Measurements from ENCODE around the gene TRIOBP.

Gene TRIOBP

DNA sequence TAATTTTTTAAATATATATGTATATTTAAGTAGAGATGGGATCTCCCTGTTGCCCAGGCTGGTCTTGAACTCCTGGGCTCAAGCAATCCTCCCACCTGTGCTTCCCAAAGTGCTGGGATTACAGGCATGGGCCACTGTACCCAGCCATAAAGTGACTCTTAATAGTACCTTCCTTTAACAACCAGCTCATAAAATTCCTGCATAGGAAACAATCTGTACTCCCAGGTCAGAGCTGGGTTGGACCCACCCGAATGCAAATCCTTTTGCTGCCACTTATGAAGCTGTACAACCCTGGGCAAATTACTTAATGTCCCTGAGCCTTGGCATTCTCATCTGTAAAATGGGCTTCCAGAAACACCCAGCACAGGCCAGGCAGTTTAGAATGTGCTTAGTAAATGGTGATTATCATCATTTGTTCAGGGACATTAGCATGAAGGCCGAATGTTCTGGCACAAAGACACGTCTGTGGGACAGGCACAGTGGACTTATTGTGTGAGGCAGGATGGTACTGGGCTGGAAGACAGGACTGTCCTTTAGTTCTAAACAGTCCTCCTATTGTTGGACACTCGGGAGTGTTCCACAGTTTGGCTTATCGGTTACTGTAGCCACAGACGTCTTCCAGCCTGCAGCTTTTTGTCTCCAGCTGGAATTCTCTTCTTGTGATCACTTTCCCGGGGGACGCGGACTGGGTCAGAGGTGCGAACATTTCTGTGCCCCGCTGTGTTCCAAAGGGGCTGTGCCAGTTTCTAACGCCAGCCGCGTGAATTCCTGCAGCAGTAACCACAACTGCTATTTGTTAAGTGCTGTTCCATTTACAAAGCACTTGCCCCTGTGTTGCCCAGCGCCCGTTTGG, 32.4 kb upstream of the TRIOBP start:
- in situ Hi-C loops (cut with MboI; ENCODE audit: low sequenced_read_pairs): no loop called here

GRCh38 chr22:37665487-37665886, 31.4 kb upstream of the TRIOBP start:
- in situ Hi-C loops (cut with MboI; ENCODE audit: low sequenced_read_pairs): no loop called here

- in situ Hi-C loops (cut with MboI; ENCODE audit: low sequenced_read_pairs): no loop called here
Observed at GRCh38 chr22:37669586-37669985, 27.3 kb upstream of the TRIOBP start.

- in situ Hi-C loops (cut with MboI; ENCODE audit: low sequenced_read_pairs): no loop called here
Observed at GRCh38 chr22:37672206-37672919, 24.5 kb upstream of the TRIOBP start.

- in situ Hi-C loops (cut with MboI; ENCODE audit: low sequenced_read_pairs): no loop called here
Observed at GRCh38 chr22:37672920-37673455, 23.9 kb upstream of the TRIOBP start.

DNA sequence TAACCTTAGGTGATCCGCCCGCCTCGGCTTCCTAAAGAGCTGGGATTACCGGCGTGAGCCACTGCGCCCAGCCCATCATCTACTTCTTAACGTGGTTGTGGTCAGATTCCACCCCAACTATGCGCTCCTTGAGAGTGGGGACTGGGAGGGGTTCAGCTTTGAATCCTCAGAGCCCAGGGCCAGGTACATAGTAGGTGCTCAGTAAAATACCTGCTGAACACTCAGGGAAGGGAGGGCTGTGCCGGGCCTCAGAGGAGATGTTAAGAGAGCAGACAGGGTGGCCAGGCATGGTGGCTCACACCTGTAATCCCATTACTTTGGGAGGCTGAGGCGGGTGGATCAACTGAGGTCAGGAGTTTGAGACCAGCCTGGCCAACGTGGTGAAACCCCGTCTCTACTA, 22.6 kb upstream of the TRIOBP start:
- in situ Hi-C loops (cut with MboI; ENCODE audit: low sequenced_read_pairs): no loop called here

- in situ Hi-C loops (cut with MboI; ENCODE audit: low sequenced_read_pairs): no loop called here
Observed at GRCh38 chr22:37674951-37675929, 21.6 kb upstream of the TRIOBP start, which contains the start of gene LGALS1. Gene LGALS1, plus strand, starts transcription at chr22:37675636. Its CDS starts 67 bp downstream, at chr22:37675703.

GRCh38 chr22:37675930-37676735, 20.7 kb upstream of the TRIOBP start:
- in situ Hi-C loops (cut with MboI; ENCODE audit: low sequenced_read_pairs): no loop called here

- in situ Hi-C loops (cut with MboI; ENCODE audit: low sequenced_read_pairs): no loop called here
Observed at GRCh38 chr22:37676736-37677492, 19.9 kb upstream of the TRIOBP start.

GRCh38 chr22:37677493-37677974, 19.3 kb upstream of the TRIOBP start:
- in situ Hi-C loops (cut with MboI; ENCODE audit: low sequenced_read_pairs): no loop called here

- in situ Hi-C loops (cut with MboI; ENCODE audit: low sequenced_read_pairs): no loop called here
Observed at GRCh38 chr22:37678372-37678771, 18.5 kb upstream of the TRIOBP start.

DNA sequence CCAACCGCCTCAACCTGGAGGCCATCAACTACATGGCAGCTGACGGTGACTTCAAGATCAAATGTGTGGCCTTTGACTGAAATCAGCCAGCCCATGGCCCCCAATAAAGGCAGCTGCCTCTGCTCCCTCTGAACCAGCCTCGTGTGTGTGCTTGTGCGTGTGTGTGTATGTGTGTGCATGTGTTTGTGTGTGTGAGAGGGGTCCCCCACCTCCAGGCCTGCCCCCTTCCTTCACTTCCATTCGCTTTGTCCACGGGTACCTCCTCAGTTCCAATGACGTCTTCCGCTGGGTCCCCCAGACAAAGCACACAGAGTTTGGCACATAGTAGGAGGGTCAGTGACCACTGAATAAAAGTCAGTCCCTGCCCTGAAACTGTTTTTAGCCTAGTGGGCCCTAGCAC, 17.2 kb upstream of the TRIOBP start:
- in situ Hi-C loops (cut with MboI; ENCODE audit: low sequenced_read_pairs): no loop called here

DNA sequence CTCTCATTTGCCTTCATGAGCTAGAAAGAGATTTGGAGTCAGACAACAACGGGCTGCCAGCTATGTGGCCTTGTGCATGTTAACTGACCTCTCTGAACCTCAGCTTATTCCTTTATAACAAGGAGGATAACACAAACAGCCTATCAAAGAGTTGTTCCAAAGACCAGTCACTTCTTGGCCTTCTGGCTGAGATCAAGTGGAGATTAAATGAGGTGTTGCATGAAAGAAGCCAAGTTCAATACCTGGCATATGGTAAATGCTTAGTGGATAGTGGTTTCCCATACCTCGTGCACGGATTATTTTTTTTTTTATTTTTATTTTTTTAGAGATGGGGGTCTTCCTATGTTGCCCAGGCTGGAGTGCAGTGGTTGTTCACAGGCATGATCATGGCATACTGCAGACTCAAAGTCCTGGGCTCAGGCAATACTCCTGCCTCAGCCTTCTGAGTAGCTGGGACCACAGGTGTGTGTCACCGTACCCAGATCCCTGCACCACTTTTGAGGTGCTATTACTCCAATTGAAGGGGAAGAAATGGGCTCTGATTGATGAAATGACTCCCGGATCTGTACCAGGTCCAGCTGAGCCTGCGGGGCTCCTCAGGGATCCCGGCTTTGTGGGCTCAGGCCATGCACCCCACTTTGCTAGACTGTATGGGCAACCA, 16.5 kb upstream of the TRIOBP start:
- in situ Hi-C loops (cut with MboI; ENCODE audit: low sequenced_read_pairs): no loop called here

- in situ Hi-C loops (cut with MboI; ENCODE audit: low sequenced_read_pairs): no loop called here
Observed at GRCh38 chr22:37681001-37681424, 15.8 kb upstream of the TRIOBP start.

- in situ Hi-C loops (cut with MboI; ENCODE audit: low sequenced_read_pairs): no loop called here
Observed at GRCh38 chr22:37681556-37682049, 15.2 kb upstream of the TRIOBP start.

DNA sequence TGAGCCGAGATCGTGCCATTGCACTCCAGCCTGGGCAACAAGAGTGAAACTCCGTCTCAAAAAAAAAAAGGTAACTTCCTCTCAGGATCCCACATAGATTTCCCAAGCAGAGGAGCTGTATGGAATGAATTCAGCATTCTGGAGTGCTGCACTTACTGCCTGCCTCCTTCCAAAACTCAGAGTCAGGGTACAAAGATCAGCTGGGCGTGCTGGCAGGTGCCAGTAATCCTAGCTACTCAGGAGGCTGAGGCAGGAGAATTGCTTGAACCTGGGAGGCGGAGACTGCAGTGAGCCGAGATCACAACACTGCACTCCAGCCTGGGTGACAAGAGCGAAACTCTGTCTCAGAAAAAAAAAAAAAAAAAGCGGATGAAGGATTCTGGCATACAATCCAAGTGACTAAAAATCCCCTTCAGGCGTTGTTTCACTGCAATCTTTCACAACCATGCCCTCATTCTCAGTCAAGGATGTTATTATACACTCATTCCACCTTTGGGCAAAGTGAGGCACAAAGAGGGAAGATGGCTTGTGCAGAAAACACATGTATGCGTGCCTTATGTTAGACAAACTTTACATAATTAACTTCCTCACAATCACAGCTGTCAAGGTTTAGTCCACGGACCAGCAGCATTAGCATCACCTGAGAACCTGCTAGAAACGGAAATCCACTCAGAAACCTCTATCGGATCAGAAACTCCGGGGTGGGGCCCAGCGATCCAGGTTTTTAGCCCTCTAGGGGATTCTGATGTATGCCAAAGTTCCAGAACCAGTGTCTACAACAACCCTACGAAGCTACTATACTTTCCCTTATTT, 11.8 kb upstream of the TRIOBP start:
- in situ Hi-C loops (cut with MboI; ENCODE audit: low sequenced_read_pairs): no loop called here
